NCI-H2171 treated with DMSO at 0.1 percent for 48 hours (cell line): Measurements from ENCODE around the gene EEIG1.
A peak's percentile ranks its signal among the peaks of the same experiment; 100 is the strongest.

Source experiments
- DNase-seq: peaks from one replicate; lab custom pipeline; 2025; lab: John Stamatoyannopoulos, UW

EEIG1 gene

GRCh38 chr9:127974769-127975261 lies 6.0 kb downstream of the EEIG1 start:
- DNase-seq: no peak

DNA sequence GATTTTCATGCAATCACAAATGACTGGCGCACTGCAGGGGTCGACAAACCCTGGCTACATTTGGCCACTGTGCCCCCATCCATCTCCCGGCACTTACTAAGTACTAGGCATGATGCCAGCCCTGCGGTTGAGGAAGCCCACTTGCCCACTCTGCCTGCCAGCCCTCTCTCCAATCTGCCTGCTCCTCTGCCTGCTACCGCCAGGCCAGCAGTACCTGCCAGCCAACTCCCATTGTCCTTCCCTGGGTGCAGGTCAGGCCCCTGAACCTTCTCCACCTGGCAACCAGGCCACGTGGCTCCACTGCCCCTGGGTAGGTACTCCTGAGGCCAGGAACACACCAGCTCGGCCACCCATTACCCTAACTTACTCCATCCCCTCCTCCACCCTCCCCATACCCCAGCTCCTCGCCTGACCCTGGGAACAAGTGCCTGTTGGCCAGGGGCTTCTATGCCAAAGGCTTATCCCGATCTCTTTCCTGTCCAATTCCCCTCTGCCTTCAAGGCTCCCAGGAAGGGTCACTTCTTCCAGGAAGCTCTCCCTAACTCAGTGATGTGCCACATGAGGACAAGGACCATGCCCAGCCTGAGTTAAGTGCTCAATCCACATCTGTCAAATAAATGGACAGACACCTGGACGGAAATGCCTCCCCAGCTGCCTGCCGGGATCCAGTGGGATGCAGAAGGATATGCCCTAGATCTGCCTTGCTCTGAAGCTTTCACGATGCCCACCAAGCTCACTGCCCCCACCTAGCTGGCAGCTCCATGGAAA lies 6.6 kb downstream of the EEIG1 start:
- peak; percentile 37 for DNase-seq

DNA sequence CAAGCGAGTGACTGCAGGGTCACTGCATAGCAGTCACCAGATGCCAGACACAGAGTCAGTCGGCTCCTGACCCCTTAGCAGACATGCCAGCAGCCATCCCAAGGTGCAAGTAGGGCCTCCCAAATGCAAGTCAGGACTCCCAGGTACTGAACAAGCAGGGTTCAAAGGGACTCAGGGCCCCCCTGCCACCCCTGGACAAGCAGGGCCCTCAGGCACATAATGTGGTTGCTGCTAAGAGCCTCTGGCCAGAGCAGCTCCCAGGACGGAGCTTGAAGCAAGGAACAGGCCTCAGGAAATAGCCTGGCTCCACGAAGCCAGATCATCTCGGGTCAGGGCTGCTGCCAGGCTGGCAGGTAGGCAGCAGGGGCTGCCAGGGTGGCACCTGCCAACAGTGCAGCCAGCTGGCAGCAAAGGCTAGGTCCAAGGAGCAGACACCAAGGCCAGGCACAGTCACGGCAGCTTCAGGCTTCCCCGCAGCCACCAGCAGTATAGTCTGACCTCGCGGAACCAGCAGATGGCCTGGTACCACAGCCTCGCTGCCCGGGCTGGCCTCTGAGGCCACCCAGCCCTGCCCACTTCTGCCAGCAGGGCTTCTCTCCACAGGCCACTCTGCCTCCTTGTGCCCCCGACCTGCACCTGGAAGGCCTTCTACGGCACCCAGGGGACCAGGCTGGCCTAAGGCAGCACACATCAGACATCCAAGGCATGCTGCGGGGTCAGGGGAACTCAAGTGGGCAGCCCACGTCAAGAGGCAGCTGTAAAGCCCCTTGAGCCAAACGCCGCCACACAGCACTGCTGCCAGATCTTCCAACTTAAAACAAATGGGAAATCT lies 7.4 kb downstream of the EEIG1 start:
- DNase-seq: no peak

- no peak for DNase-seq
These were observed 8.4 kb downstream of the EEIG1 start for GRCh38 chr9:127972236-127972871.

- peak; percentile 80 for DNase-seq
These were observed 9.2 kb downstream of the EEIG1 start for GRCh38 chr9:127971357-127972235.

- DNase-seq: peak; percentile 99
These were observed 10.1 kb downstream of the EEIG1 start for GRCh38 chr9:127970401-127971313.

GRCh38 chr9:127968700-127969383 lies 11.9 kb downstream of the EEIG1 start:
- DNase-seq: no peak

- DNase-seq: peak; percentile 44
These were observed 12.7 kb downstream of the EEIG1 start for GRCh38 chr9:127968042-127968441.

DNA sequence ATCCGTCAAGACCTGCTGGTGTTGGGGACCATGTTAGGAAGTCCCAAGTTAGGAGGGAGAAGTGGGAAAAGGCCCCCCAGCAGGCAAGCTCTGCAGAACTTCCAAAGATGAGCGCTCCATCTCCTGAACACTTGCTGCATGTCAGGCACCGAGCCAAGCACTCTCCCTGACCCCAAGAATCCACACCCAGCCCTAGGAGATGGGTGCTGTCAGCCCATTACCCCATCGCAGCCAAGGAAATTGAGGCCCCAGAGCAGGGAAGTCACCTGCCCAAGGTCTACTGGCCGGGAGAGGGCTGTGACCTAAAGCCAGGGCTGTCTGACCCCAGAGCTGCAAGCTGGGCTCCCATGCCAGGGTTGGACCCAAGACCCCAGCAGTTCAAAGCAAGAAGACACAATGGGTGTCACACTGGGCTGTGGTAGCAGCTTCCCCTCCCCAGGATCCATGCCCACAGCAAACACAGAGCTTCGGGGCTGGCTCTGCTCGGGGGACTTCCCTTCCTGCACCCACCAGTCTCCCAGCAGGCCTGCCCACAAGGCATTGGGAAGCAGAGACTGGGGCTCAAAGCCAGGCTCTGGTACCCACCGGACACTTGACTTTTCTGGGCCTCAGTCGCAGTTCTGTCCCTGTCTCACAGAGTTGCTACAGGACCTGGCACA lies 13.5 kb downstream of the EEIG1 start:
- DNase-seq: no peak

DNA sequence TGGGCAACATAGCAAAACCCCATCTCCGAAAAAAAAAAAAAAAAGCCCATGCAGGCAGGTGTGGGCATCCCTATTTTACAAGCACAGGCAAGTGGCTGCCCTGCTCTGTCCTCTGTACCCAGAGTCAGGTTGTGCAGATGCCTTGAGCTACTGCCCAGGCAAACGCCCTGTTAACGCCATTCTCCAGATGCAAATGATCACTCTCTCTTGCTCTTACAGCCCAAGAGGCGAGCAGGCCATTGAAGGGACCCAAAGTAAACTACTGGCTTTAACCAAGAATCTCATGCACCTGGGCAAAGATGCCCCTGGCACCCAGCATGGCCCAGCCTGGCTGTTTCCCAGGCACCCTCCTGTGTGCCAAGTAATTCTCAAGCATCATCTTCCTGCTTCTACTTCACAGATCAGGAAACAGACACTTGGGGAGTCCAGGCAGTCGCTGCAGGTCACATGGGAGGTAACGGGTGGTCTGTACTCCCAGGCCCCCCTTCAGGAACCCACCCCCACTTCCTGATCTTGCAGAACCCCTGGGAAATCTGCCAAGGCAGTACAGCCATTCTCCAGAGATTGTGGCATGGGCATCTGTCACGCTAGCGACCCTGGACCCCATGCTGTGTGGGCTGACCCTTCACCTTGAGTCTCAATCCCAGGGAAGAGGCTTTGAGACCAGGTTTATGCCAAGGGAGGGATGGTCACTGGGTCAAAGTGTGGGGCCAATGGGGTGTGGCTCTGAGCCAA lies 14.2 kb downstream of the EEIG1 start:
- DNase-seq: peak; percentile 47

DNA sequence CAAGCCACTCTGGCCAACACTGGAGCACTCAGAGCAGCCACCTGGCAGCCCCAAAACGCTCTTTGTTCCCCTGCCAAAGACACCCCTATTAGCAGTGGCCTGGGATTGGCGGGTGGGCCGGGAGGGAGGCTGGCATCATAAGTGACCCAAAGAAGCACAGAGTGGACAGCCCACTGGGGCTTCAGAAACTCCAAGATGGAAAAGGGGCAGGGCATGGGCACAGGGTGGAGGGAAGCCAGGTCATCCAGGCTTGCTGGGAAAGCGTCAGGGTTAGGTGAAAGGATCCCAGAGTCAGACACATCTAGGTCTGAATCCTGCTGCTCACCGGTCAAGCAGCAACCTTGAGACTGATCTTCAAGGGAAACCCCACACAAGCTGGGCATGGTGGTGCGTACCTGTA lies 14.8 kb downstream of the EEIG1 start:
- no peak for DNase-seq

- DNase-seq: no peak
These were observed 17.3 kb downstream of the EEIG1 start for GRCh38 chr9:127963359-127964064.

- no peak for DNase-seq
These were observed 17.8 kb downstream of the EEIG1 start for GRCh38 chr9:127963041-127963358.

- no peak for DNase-seq
These were observed 18.5 kb downstream of the EEIG1 start for GRCh38 chr9:127962278-127962677.

GRCh38 chr9:127961613-127962155 lies 19.1 kb downstream of the EEIG1 start:
- DNase-seq: no peak

DNA sequence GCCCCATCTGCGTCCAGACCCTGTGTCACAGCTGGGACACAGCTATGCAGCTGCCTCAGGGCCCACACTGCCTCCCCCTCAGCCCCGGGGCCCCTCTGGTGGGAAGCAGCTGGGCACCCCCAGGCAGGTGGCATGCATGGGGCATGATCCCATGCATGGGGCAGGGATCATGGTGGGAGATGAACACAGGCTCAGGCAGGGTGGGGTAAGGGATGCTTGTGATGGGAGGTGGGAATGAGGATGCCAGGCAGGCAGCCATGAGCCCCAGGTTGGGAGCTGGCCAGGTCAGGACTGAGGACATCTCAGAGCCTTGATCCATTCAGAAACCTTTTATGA lies 19.7 kb downstream of the EEIG1 start:
- DNase-seq: no peak

GRCh38 chr9:127960410-127961154 lies 20.2 kb downstream of the EEIG1 start:
- peak; percentile 57 for DNase-seq
